Measurements from ENCODE around the gene AKR1C3.
"Not testable (repeated sequence)": the region's sequence is repeated elsewhere in the genome, so short reads cannot be mapped to it uniquely, and the experiment has no call there.

DNA sequence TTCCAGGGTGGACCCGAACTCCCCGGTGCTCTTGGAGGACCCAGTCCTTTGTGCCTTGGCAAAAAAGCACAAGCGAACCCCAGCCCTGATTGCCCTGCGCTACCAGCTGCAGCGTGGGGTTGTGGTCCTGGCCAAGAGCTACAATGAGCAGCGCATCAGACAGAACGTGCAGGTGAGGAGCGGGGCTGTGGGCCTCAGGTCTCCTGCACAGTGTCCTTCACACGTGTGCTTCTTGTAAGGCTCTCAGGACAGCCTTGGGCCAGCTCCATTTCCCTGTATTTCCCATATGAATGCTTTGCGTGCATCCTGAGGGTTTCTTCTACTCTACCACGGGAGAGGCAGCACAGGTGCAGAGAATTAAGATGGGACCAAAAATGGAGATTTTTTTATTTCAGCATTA, 8.3 kb downstream of the AKR1C3 start:
- TF ChIP-seq, protein P1, sequence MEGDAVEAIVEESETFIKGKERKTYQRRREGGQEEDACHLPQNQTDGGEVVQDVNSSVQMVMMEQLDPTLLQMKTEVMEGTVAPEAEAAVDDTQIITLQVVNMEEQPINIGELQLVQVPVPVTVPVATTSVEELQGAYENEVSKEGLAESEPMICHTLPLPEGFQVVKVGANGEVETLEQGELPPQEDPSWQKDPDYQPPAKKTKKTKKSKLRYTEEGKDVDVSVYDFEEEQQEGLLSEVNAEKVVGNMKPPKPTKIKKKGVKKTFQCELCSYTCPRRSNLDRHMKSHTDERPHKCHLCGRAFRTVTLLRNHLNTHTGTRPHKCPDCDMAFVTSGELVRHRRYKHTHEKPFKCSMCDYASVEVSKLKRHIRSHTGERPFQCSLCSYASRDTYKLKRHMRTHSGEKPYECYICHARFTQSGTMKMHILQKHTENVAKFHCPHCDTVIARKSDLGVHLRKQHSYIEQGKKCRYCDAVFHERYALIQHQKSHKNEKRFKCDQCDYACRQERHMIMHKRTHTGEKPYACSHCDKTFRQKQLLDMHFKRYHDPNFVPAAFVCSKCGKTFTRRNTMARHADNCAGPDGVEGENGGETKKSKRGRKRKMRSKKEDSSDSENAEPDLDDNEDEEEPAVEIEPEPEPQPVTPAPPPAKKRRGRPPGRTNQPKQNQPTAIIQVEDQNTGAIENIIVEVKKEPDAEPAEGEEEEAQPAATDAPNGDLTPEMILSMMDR (IDR thresholded peaks at IDR 0.05), result not testable (repeated sequence)
- not testable (repeated sequence) for TF ChIP-seq POLR2A, POLR2AphosphoS5 (IDR thresholded peaks at IDR 0.05)

Data from prostate gland (tissue), 2 donors.